ENCODE measurements around the gene GNAT3.

DNA sequence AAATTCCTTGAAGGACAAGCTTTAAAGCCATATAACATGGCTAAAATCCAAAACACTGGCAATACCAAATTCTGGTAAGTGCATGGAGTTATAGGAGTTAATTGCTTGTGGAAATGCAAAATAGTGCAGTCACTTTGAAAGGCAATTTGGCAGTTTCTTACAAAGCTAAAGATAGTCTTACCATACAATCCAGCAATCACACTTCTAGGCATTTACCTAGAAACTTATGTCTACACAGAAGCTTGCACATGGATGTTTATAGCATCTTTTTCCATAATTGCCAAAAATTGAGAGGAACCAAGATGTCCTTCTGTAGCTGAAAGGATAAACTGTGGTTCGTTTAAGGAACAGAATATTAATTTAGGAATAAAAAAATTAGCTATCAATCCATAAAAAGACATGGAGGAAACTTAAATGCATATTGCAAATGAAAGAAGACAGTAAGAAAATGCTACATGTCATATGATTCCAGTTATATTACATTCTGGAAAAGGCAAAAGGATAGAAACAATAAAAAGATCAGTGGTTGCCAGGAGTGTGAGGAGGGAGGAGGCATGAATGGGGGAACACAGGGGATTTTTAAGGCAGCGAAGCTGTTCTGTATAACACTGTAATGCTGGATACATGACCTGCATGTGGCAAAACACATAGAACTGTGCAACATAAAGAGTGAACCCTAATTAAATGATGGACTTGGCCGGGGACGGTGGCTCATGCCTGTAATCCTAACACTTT is 51.9 kb downstream of the GNAT3 start:
- TF ChIP-seq, protein P1, sequence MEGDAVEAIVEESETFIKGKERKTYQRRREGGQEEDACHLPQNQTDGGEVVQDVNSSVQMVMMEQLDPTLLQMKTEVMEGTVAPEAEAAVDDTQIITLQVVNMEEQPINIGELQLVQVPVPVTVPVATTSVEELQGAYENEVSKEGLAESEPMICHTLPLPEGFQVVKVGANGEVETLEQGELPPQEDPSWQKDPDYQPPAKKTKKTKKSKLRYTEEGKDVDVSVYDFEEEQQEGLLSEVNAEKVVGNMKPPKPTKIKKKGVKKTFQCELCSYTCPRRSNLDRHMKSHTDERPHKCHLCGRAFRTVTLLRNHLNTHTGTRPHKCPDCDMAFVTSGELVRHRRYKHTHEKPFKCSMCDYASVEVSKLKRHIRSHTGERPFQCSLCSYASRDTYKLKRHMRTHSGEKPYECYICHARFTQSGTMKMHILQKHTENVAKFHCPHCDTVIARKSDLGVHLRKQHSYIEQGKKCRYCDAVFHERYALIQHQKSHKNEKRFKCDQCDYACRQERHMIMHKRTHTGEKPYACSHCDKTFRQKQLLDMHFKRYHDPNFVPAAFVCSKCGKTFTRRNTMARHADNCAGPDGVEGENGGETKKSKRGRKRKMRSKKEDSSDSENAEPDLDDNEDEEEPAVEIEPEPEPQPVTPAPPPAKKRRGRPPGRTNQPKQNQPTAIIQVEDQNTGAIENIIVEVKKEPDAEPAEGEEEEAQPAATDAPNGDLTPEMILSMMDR (IDR thresholded peaks at IDR 0.05) = no peak
- no peak for TF ChIP-seq POLR2A (IDR thresholded peaks at IDR 0.05)
